Measurements from ENCODE around the gene MFAP3. TPM values are rescaled to one million over a fixed set of nuclear protein-coding genes. Genes with fewer than 3 reads are reported as not detected.
"Not testable (repeated sequence)": the region's sequence is repeated elsewhere in the genome, so short reads cannot be mapped to it uniquely, and the experiment has no call there.

Gene MFAP3
- total and polyA plus RNA-seq, 4 donors = 6.8 to 38.0 (median 21.6) TPM

DNA sequence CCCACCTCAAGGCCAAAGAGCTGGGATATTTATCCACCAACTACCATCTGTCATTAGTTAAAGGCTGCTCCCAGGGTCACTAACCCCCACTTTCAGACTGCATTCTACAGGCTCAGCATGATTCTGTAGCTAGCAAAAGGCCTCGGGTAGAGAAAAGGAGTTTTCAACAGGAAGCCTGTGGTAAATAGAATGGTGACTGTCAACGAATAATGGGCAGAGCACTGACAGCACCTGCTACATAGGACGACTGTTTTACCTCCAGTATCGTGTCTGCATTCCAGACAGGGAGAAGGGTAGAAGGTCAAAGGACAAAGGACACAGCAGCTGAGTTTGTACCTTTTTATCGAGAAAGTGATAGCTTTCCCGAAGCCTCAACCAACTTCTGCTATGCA, 20.3 kb downstream of the MFAP3 start:
- no peaks in the 10 kb centered on the region for H3K9me3 ChIP-seq (ENCODE audit: control insufficient read depth, low read length)

DNA sequence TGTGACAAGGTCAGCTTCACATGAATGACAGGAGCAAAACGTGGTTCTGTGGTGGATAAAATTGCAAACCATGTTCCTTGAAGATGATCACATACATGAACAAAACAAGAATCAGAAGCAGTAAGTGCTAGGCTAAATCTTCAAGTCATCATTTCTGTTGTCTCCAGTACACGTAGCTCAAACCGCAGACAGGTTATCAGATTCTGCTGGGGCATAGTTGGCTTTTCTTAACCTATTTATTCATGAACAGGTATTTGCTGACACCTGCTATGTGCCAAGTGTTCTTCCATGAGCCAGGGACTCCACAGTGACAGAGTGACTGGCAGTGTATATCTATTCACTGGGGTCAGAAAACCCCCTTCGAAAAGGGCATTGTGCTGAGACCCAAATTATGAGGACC, 20.8 kb downstream of the MFAP3 start:
- no peaks in the 10 kb centered on the region for H3K9me3 ChIP-seq (ENCODE audit: control insufficient read depth, low read length)
- DNase-seq = no peak
- no peaks in the 10 kb centered on the region for H3K4me1 ChIP-seq (ENCODE audit: control insufficient read depth in 1 of 2, insufficient read depth in 2 of 2, low read length in 2 of 2)
- H3K36me3 ChIP-seq (ENCODE audit: control insufficient read depth in 1 of 2, insufficient read depth in 2 of 2, low read length in 1 of 2) = no peaks in the 10 kb centered on the region
- H3K27ac ChIP-seq (ENCODE audit: low read depth in 1 of 2, low read length in 2 of 2) = no peak overlapping the region
- H3K27me3 ChIP-seq (ENCODE audit: control insufficient read depth in 1 of 2, insufficient read depth in 2 of 2, low read length in 1 of 2) = no peaks in the 10 kb centered on the region
- WGBS, 2 donors = 80 to 89% methylated on average over 4 of the region's 4 CpGs
- intact Hi-C loops (cut with DNase I) = no loop called here
- ATAC-seq (ENCODE audit: low FRiP score) = no peak
- H3K4me3 ChIP-seq (ENCODE audit: low read length in 2 of 2) = no peak overlapping the region

More for the DNA sequence above, 20.3 kb downstream of the MFAP3 start:
- Histone ChIP-seq H3K4me1 (ENCODE audit: control insufficient read depth in 1 of 2, insufficient read depth in 2 of 2, low read length in 2 of 2) (no peaks in the 10 kb centered on the region), H3K27ac (ENCODE audit: low read depth in 1 of 2, low read length in 2 of 2) (no peak overlapping the region), H3K4me3 (ENCODE audit: low read length in 2 of 2) (no peak overlapping the region), H3K36me3 (ENCODE audit: control insufficient read depth in 1 of 2, insufficient read depth in 2 of 2, low read length in 1 of 2) (no peaks in the 10 kb centered on the region), H3K27me3 (ENCODE audit: control insufficient read depth in 1 of 2, insufficient read depth in 2 of 2, low read length in 1 of 2) (no peaks in the 10 kb centered on the region)
- no peak for ATAC-seq (ENCODE audit: low FRiP score)
- 69 to 73% methylated on average over 6 of the region's 6 CpGs for WGBS, 2 donors
- no peak for DNase-seq
- intact Hi-C loops (cut with DNase I) = no loop called here

DNA sequence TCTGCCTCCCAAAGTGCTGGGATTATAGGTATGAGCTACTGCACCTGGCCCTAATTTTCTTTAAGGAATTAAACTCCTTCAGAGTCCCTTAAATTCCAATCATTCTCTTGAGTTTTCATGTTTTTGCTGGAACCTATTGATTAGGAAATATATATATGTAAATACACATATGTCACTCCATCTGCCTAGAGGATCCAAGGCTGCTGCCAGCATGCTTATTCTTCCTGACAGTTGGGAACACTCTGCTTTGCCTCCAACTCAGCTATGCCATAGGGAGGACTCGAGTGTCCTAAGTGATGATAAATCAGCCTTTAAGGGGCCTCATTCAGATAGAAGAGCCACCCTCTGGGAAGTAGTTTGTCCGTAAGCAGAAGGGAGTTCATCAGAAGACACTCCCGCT, 21.8 kb downstream of the MFAP3 start:
- no peak overlapping the region for H3K4me3 ChIP-seq (ENCODE audit: low read length in 2 of 2)
- intact Hi-C loops (cut with DNase I) = no loop called here
- no peak overlapping the region for H3K27ac ChIP-seq (ENCODE audit: low read depth in 1 of 2, low read length in 2 of 2)
- H3K27me3 ChIP-seq (ENCODE audit: control insufficient read depth in 1 of 2, insufficient read depth in 2 of 2, low read length in 1 of 2) = no peaks in the 10 kb centered on the region
- no peaks in the 10 kb centered on the region for H3K9me3 ChIP-seq (ENCODE audit: control insufficient read depth, low read length)
- WGBS, 2 donors = 93% methylated on average over 3 of the region's 3 CpGs
- no peaks in the 10 kb centered on the region for H3K4me1 ChIP-seq (ENCODE audit: control insufficient read depth in 1 of 2, insufficient read depth in 2 of 2, low read length in 2 of 2)
- no peak for DNase-seq
- H3K36me3 ChIP-seq (ENCODE audit: control insufficient read depth in 1 of 2, insufficient read depth in 2 of 2, low read length in 1 of 2) = no peaks in the 10 kb centered on the region
- ATAC-seq (ENCODE audit: low FRiP score) = no peak

DNA sequence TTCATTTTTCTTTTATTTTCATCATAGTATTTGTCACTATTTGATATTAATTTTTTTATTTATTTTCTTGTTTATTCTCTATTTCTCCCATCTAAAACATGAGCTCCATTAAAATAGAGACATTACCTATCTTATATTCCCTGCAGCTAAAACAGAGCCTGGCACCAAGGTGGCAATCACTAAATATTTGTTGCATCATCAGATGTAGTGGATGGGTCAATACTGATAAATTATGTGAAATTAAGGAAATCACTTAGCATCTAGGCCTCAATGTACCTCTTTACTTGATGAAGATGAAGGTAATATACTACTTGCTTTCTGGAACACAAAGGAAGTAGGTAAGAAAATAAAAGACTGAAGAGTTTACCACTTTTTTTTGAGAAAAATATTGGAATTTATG, 24.6 kb downstream of the MFAP3 start:
- H3K4me3 ChIP-seq (ENCODE audit: low read length in 2 of 2) = no peak overlapping the region
- H3K27ac ChIP-seq (ENCODE audit: low read depth in 1 of 2, low read length in 2 of 2) = no peak overlapping the region
- no peak for DNase-seq
- ATAC-seq (ENCODE audit: low FRiP score) = no peak
- no peaks in the 10 kb centered on the region for H3K27me3 ChIP-seq (ENCODE audit: control insufficient read depth in 1 of 2, insufficient read depth in 2 of 2, low read length in 1 of 2)
- intact Hi-C loops (cut with DNase I) = no loop called here
- no peaks in the 10 kb centered on the region for H3K9me3 ChIP-seq (ENCODE audit: control insufficient read depth, low read length)
- no peaks in the 10 kb centered on the region for H3K4me1 ChIP-seq (ENCODE audit: control insufficient read depth in 1 of 2, insufficient read depth in 2 of 2, low read length in 2 of 2)
- H3K36me3 ChIP-seq (ENCODE audit: control insufficient read depth in 1 of 2, insufficient read depth in 2 of 2, low read length in 1 of 2) = no peaks in the 10 kb centered on the region

DNA sequence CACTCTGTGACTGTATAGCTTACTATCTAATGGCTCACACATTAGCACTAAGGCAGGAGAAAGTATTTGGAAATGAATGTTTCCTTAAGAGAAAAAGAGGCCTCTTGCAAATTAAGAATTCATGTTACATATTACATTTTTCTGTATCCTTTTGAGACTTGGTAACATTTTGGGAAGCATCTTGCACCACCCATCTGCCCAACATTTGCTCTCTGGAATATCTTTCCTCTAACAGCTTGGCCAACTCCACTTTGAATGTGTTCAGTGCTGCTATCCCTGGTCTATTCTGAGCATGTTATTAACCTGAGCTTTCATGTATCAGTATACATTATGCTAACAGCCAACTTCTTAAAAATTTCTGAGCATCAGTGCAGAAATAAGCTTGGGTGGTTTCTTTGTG, 27.2 kb downstream of the MFAP3 start:
- no peaks in the 10 kb centered on the region for H3K27me3 ChIP-seq (ENCODE audit: control insufficient read depth in 1 of 2, insufficient read depth in 2 of 2, low read length in 1 of 2)
- intact Hi-C loops (cut with DNase I) = no loop called here
- H3K4me3 ChIP-seq (ENCODE audit: low read length in 2 of 2) = no peak overlapping the region
- H3K36me3 ChIP-seq (ENCODE audit: control insufficient read depth in 1 of 2, insufficient read depth in 2 of 2, low read length in 1 of 2) = no peaks in the 10 kb centered on the region
- no peaks in the 10 kb centered on the region for H3K4me1 ChIP-seq (ENCODE audit: control insufficient read depth in 1 of 2, insufficient read depth in 2 of 2, low read length in 2 of 2)
- no peaks in the 10 kb centered on the region for H3K9me3 ChIP-seq (ENCODE audit: control insufficient read depth, low read length)
- DNase-seq (no peak), ATAC-seq (ENCODE audit: low FRiP score) (no peak)
- no peak overlapping the region for H3K27ac ChIP-seq (ENCODE audit: low read depth in 1 of 2, low read length in 2 of 2)

DNA sequence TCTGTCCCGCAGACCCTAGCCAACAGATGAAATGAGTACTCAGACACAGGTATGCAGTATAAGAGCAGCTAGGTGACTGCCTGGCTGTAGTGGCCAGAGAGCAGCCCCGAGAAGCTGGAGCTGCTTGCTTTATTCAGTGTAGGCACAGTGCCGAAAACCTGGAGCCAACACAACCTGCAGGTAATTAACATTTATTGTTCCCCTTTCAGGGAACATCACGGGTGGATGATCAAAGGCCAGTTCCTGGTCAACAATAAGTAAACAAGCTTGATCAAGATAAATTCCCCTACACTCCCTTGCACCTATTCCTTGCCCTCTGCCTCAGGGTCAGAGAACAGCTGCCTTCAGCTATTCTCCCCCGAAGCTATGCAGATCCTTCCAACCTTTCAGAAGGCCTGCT, 31.1 kb downstream of the MFAP3 start:
- not testable (repeated sequence) for H3K36me3 ChIP-seq (ENCODE audit: control insufficient read depth in 1 of 2, insufficient read depth in 2 of 2, low read length in 1 of 2); H3K27me3 ChIP-seq (ENCODE audit: control insufficient read depth in 1 of 2, insufficient read depth in 2 of 2, low read length in 1 of 2); H3K4me1 ChIP-seq (ENCODE audit: control insufficient read depth in 1 of 2, insufficient read depth in 2 of 2, low read length in 2 of 2); H3K27ac ChIP-seq (ENCODE audit: low read depth in 1 of 2, low read length in 2 of 2); H3K4me3 ChIP-seq (ENCODE audit: low read length in 2 of 2); DNase-seq; ATAC-seq (ENCODE audit: low FRiP score); H3K9me3 ChIP-seq (ENCODE audit: control insufficient read depth, low read length)
- intact Hi-C loops (cut with DNase I) = loop anchor here (2.0 kb wide), 1 partner anchor 335 kb away; no protein-coding TSS in a partner anchor
- 93 to 94% methylated on average over 5 of the region's 5 CpGs for WGBS, 2 donors

DNA sequence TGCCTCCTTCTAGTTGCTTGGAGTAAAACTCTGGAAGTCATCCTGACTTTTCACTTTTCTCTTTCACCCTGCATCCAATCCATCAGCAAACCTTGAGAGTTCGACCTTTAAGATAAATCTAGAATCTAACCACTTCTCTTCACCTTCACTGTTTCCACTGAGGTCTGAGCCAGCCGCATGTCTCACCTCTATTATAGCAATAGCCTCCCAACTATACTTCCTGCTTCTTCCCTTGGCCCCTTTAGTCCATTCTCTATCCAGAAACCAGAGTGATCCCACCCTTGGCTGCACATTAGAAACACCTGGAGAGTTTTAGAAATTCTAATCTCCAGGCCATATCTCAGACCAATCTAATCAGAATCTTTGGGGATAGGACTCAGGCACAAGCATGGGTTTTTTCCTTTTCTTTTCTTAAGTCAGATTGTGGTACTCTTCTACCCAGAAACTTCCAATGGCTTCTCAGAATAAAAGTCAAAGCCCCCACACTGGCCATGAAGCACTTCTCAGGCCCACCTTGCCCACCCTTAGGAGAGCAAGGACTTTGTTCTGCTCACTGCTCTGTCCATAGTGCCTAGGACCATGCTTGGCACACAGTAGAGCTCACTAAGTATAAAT, 33.1 kb downstream of the MFAP3 start:
- no peak overlapping the region for H3K4me3 ChIP-seq (ENCODE audit: low read length in 2 of 2)
- intact Hi-C loops (cut with DNase I) = loop anchor here (1.0 to 2.0 kb wide), 3 partner anchors 107 to 333 kb away; no protein-coding TSS in a partner anchor
- ATAC-seq (ENCODE audit: low FRiP score) (no peak), DNase-seq (no peak)
- no peaks in the 10 kb centered on the region for H3K36me3 ChIP-seq (ENCODE audit: control insufficient read depth in 1 of 2, insufficient read depth in 2 of 2, low read length in 1 of 2)
- 66 to 70% methylated on average over 2 of the region's 2 CpGs for WGBS, 2 donors
- H3K9me3 ChIP-seq (ENCODE audit: control insufficient read depth, low read length) = no peaks in the 10 kb centered on the region
- H3K27ac ChIP-seq (ENCODE audit: low read depth in 1 of 2, low read length in 2 of 2) = no peak overlapping the region
- H3K27me3 ChIP-seq (ENCODE audit: control insufficient read depth in 1 of 2, insufficient read depth in 2 of 2, low read length in 1 of 2) = no peaks in the 10 kb centered on the region
- no peaks in the 10 kb centered on the region for H3K4me1 ChIP-seq (ENCODE audit: control insufficient read depth in 1 of 2, insufficient read depth in 2 of 2, low read length in 2 of 2)

DNA sequence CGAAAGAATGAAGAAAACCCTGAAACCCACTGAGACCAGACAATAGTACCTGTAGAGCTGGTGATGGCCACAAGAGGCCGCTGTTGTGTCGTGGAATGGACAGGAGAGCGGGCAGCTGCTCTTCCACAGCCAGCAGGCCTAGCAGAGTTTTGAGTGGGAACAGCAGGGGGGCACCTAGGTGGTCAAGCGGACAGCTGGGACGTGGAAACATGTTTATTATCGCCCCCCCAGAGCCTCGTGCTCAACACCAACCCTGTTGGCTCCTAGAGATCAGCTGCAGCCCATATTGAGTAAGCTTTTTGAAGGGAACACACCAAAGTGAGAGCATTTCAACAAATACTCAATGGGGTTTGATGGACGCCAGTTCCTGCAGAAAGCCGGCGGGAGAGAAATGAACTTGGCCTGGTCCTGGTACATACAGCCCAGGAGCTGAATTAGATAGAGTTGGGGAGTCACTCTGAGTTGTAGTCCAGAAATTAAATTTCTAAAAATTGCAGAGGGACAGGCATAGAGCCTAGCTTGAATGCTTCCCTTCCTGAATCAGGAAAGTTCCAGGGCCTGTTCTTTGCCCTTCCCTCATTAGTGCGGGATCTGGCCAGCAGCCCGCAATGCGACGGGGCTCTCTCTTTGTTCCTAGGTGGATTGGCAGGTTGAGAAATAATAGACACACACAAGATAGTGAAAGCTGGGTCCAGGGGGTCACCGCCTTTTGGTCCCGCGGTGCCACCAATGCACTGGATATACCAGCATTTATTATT, 33.8 kb downstream of the MFAP3 start:
- Histone ChIP-seq H3K27ac (ENCODE audit: low read depth in 1 of 2, low read length in 2 of 2) (no peak overlapping the region), H3K36me3 (ENCODE audit: control insufficient read depth in 1 of 2, insufficient read depth in 2 of 2, low read length in 1 of 2) (no peaks in the 10 kb centered on the region), H3K27me3 (ENCODE audit: control insufficient read depth in 1 of 2, insufficient read depth in 2 of 2, low read length in 1 of 2) (no peaks in the 10 kb centered on the region), H3K4me1 (ENCODE audit: control insufficient read depth in 1 of 2, insufficient read depth in 2 of 2, low read length in 2 of 2) (peaks cover 0 to 2% of the 10 kb centered on the region in 2 donors), H3K4me3 (ENCODE audit: low read length in 2 of 2) (no peak overlapping the region), H3K9me3 (ENCODE audit: control insufficient read depth, low read length) (no peaks in the 10 kb centered on the region)
- WGBS, 2 donors = 35% methylated on average over 18 of the region's 18 CpGs
- DNase-seq (peak; percentile 88 to 95), ATAC-seq (ENCODE audit: low FRiP score) (peak; percentile 95)
- intact Hi-C loops (cut with DNase I) = loop anchor here in 1 of 2 donors (2.0 kb wide), 1 partner anchor 106 kb away; no protein-coding TSS in a partner anchor
